ENCODE data around the gene CLASP1.

- TF ChIP-seq CTCF (optimal IDR thresholded peaks at IDR 0.05 in 1 of 3, IDR thresholded peaks at IDR 0.05 in 1 of 3, conservative IDR thresholded peaks at IDR 0.05 in 1 of 3; ENCODE audit: extremely low read depth in 1 of 3, insufficient read depth in 2 of 3, low read length in 3 of 3) (no peak), EZH2 (IDR thresholded peaks at IDR 0.05; ENCODE audit: low read length) (no peak)
These were observed 107.8 kb downstream of the CLASP1 start for GRCh38 chr2:121541495-121541894.

Measured in keratinocyte (primary cell).